Skeletal muscle cell (primary cell): ENCODE measurements around the gene SLC66A2.

Source experiments
- DNase-seq: peaks from one replicate; pipeline ENCODE4 v3.0.0-alpha.2; 2010; ENCODE audit warnings: low read depth
- H3K4me3 ChIP-seq: 2 replicates; pipeline ENCODE4 v1.5.1; 2011; ENCODE audit warnings: low read depth, mild to moderate bottlenecking, control low read depth, low read length, moderate library complexity

Gene SLC66A2

DNA sequence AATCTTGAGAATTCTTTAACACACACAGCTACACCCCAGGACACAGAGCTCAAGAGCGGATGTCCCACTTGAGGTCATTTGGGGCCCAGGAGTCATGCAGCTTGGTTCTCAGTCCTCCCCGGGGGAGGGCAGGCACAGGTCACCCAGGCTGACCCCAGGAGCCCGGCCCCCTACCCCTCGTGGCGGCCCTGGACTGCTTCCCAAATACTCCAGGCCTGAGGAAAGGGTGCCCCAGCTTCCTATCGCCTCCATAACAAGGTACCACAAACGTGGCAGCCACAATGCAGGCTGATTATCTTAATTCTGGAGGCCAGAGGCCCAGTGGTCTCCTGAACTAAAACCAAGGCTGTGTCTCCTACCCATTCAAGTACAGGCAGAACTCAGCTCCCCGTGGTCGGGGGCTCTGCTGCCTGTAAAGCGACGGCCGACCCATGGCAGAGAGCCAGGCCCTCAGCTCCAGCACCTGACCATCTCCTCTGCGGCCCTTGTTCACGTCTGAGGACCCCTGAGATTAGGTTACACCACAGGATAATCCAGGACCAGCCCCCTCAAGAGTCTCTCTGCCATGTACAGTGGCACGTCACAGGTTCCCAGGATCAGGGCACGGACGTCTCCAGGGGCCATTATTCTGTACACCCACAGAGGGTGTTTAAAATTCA, 10.5 kb downstream of the SLC66A2 start:
- no peak for DNase-seq
- H3K4me3 ChIP-seq, result no peak overlapping the region

DNA sequence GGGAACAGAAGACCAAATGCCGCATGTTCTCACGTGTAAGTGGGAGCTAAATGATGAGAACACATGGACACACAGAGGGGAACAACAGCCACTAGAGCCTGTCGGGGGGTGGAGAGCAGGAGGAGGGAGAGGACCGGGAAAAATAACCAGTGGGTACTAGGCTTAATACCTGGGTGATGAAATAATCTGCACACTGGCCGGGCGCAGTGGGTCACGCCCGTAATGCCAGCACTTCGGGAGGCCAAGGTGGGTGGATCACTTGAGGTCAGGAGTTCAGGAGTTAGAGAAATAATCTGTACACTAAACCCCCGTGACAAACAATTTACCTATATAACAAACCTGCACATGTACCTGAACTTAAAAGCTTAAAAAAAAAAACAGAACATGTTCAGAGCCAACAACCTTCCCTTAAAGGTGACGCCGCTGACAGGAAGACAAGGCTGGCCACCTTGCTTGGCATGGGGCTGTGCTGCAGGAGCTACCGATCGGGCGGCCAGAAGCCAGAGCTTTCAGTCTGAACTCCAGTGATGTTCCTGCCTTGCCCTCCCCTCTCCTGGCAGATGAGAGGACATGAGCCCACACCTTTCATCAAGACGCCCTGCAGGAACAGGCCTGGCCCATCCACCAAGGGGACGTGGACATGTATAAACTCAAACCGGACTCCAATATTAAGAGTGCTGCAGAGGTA, 11.2 kb downstream of the SLC66A2 start:
- H3K4me3 ChIP-seq, result no peak overlapping the region
- DNase-seq, result no peak

DNA sequence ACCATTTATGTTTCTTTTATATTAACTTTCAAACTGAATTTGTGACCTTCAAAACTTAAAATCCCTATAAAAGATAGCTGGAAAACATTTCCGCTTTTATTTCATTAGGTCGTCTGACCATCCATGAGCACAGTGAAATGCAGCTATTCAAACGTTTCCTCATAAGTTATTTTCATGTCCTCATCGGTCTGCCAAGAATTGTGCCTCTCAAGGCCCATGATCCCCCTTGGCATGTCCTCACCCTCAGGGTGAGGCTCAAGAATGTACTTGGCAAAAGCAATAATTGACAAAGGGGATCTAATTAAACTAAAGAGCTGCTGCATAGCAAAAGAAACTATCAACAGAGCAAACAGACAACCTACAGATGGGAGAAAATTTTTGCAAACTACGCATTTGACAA, 12.4 kb downstream of the SLC66A2 start:
- DNase-seq, result no peak
- H3K4me3 ChIP-seq, result no peak overlapping the region

DNA sequence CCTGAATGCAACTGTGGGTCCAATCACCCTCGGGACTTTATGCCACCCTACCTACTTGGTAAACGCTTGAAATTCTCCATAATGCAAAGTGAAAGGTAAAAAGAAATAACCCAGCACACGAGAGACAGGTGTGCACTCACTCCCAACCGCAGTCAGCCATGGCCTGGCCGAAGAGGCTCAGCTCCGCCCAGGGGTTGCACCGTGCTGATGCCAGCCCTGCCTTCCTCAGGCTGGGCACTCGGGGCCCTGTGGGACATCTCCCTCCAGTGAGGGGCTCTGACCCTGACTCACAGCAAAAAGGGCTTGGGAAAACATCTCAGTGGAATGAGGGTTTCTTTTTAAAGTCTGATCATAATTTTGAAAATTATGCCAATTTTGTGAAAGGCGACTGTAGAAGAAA, 13.3 kb downstream of the SLC66A2 start:
- no peak overlapping the region for H3K4me3 ChIP-seq
- DNase-seq, result no peak

DNA sequence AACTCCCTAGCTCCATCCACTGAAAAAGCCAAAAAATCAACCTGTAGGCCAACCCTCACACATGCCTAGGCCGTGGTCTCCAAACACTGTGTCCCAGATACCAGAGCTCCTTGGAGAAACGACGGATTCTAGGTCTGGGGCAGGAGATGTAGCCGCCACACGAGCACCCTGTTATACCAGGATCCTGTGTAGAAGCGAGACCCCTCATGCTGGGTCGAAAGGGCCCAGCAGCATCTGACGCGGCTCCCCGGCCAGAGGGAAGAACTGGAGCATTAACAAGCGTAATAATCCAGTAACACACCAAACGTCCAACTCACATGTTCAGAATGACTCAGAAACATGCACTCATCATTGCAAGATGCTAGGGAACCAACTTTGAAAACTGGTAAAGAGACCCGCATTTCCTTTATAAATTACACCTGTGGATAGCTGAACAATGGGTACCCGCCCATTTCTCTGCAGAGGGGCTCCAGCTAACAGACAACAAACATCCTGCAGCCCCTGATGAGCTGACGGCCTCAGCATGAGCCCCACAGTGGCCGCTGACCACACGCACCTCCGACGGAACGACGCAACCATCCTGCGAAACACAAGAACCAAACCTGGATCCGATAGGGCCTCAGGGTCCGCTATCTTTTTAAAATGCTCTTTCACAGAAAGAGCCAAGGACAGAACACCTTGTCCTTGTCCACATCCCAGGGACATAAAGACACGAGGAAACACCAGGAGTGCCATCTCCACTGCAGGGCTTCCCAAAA, 14.2 kb downstream of the SLC66A2 start:
- no peak overlapping the region for H3K4me3 ChIP-seq
- no peak for DNase-seq

- H3K4me3 ChIP-seq, result no peak overlapping the region
- DNase-seq, result no peak
Measured at GRCh38 chr18:79936641-79937040, 14.8 kb downstream of the SLC66A2 start.

DNA sequence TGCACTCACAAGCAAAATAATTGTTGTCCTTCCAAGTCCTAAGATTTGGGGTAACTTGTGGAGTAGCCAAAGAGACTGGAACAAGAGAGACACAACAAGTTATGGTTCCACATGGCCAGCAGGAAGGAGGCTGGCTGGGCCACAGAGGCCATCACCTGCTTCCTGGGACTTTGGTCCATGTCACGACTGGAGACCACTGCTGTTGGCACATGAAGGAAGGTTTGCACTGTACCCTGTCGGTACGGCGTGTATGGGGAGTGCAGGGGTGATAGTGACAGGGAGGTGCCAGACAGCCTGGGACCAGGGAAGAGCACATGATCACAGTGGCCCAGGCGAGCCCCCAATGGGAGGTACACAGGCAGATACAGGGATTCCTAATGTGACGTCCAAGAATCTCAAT, 15.5 kb downstream of the SLC66A2 start:
- H3K4me3 ChIP-seq, result no peak overlapping the region
- DNase-seq, result no peak

DNA sequence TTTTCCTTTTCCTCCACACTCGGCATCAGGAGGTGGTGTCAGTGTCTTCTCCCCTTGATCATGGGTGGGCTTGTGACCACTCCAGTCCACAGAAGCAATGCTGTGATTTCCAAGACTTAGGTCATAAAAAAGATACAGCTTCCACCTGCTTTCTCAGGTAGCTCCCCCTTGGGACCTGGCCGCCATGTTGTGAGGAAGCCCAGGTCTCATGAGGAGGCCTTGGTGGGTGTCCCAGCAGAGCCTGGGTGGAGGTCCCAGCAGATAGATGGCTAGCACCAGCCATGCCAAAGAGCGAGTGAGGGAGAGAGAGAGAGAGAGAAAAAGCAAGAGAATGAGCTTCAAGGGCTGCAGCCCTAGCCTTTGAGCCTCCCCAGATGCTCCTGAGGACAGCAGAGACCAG, 16.0 kb downstream of the SLC66A2 start:
- DNase-seq, result no peak

GRCh38 chr18:79935098-79935480, 16.4 kb downstream of the SLC66A2 start:
- DNase-seq, result no peak
- H3K4me3 ChIP-seq, result no peak overlapping the region

More for the DNA sequence above, 16.0 kb downstream of the SLC66A2 start:
- no peak overlapping the region for H3K4me3 ChIP-seq

GRCh38 chr18:79934311-79935097, 16.9 kb downstream of the SLC66A2 start:
- no peak overlapping the region for H3K4me3 ChIP-seq
- DNase-seq, result no peak

DNA sequence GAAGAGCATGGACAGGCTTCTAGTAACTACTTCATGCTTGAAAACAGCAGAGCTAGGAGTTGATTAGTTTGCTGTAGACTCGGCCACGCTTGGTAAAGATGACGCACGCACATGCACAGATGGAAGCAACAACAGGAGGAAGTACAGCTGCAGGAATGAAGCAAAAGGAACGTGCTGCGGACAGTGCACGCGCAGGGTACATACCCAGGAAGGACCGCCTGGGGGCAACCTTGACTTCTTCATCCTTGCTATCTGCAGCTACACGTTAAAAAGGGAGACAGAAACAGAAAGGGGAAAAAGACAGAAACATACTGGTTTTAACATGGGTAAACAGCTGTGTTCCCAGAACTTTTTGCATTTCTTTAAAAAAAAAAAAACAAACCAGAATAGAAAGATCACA, 17.7 kb downstream of the SLC66A2 start:
- H3K4me3 ChIP-seq, result no peak overlapping the region
- no peak for DNase-seq

GRCh38 chr18:79932907-79933306, 18.5 kb downstream of the SLC66A2 start:
- DNase-seq, result no peak

GRCh38 chr18:79931475-79931874, 20.0 kb downstream of the SLC66A2 start:
- DNase-seq, result no peak
- H3K4me3 ChIP-seq, result no peak overlapping the region

More at GRCh38 chr18:79932907-79933306, 18.5 kb downstream of the SLC66A2 start:
- no peak overlapping the region for H3K4me3 ChIP-seq

DNA sequence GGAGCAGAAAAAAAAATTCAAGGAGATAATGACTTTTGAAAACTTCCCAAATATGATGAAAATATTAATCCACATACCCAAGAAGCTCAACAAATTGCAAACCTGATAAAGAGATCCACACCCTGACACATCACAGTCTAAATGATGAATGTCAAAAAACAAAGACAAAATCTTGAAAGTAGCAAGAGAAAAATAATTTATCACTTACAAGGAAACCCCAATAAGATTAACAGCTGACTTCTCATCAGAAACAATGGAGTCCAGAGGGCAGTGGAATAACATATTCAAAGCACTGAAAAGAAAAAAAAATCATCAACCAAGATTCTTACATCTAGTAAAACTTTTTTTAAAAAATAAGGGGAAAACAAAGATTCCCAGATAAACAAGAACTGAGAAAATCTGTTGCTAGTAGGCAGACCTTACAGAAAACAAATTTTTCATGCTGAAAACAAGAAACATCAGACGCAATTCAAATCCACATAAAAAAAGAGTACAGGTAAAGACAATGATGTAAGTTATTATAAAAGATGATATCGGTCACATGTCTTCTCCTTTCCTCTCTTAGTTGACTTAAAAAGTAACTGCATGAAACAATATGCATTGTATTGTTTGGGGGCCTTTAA, 21.3 kb downstream of the SLC66A2 start:
- no peak overlapping the region for H3K4me3 ChIP-seq
- no peak for DNase-seq

GRCh38 chr18:79928563-79928960, 22.9 kb downstream of the SLC66A2 start:
- DNase-seq, result no peak
- no peak overlapping the region for H3K4me3 ChIP-seq

- DNase-seq, result no peak
Measured at GRCh38 chr18:79927607-79928562, 23.6 kb downstream of the SLC66A2 start.

GRCh38 chr18:79926715-79927606, 24.5 kb downstream of the SLC66A2 start:
- DNase-seq, result no peak
- no peak overlapping the region for H3K4me3 ChIP-seq

More at GRCh38 chr18:79927607-79928562, 23.6 kb downstream of the SLC66A2 start:
- no peak overlapping the region for H3K4me3 ChIP-seq
